ENCODE data around the gene CHAC1. TPM values are rescaled to one million over a fixed set of nuclear protein-coding genes. Genes with fewer than 3 reads are reported as not detected.
A peak's percentile ranks its signal among the peaks of the same experiment; 100 is the strongest.

Gene CHAC1
- total and polyA plus RNA-seq, 2 of the 13 experiments (the other 11 are each of a cell fraction or from before 2014, with no cell fraction given): 0.44 TPM; not detected in 1

DNA sequence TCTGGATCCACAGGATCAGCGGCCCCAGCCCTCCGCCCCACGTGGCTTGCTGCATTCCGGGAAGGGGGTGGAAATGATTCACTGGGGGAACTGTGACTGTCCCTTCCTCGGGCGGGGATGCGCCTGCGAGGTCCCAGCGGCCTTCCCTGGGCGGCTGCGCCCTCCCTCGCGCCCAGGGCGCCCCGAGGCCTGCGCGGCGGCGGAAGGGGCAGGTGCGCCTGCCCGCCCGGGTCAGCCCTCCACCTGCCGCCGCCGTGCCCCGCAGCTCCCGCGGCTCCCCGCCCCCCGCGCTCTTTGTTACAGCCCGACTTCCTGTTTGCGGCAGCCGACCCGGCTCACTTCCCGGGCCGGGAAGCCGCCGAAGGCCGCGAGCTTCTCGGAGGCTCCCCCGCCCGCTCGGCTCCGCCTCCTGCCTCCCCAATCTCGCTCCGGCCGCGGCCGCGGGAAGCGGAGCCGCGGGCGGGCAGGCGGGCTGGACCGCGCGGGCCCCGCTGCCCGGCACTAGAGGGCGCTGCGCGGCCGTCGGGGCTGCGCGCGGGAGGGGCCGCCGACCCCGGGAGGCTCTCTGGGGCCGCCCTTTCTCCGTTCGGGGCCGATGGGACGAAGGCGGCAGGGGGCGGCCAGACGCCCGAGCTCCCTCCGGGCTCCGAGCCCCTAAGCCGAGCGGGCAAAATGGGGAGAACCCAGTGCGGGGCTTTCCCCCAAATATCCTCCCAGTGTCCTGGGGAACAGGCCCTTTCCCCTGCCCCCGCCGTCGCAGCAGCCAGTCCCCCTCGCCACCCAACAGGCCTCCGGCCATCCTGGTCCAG, 11.5 kb upstream of the CHAC1 start (continued):
- TF ChIP-seq, protein P1, sequence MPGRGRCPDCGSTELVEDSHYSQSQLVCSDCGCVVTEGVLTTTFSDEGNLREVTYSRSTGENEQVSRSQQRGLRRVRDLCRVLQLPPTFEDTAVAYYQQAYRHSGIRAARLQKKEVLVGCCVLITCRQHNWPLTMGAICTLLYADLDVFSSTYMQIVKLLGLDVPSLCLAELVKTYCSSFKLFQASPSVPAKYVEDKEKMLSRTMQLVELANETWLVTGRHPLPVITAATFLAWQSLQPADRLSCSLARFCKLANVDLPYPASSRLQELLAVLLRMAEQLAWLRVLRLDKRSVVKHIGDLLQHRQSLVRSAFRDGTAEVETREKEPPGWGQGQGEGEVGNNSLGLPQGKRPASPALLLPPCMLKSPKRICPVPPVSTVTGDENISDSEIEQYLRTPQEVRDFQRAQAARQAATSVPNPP (CRISPR knock-in tag; IDR thresholded peaks at IDR 0.05): 0 out of 2 replicates have a peak, but pooled peaks have one; percentile 17
- TF ChIP-seq, protein P2, sequence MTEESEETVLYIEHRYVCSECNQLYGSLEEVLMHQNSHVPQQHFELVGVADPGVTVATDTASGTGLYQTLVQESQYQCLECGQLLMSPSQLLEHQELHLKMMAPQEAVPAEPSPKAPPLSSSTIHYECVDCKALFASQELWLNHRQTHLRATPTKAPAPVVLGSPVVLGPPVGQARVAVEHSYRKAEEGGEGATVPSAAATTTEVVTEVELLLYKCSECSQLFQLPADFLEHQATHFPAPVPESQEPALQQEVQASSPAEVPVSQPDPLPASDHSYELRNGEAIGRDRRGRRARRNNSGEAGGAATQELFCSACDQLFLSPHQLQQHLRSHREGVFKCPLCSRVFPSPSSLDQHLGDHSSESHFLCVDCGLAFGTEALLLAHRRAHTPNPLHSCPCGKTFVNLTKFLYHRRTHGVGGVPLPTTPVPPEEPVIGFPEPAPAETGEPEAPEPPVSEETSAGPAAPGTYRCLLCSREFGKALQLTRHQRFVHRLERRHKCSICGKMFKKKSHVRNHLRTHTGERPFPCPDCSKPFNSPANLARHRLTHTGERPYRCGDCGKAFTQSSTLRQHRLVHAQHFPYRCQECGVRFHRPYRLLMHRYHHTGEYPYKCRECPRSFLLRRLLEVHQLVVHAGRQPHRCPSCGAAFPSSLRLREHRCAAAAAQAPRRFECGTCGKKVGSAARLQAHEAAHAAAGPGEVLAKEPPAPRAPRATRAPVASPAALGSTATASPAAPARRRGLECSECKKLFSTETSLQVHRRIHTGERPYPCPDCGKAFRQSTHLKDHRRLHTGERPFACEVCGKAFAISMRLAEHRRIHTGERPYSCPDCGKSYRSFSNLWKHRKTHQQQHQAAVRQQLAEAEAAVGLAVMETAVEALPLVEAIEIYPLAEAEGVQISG (CRISPR knock-in tag; IDR thresholded peaks at IDR 0.05): 0 out of 2 replicates have a peak, but pooled peaks have one; percentile 46
- TF ChIP-seq ZBTB1 (CRISPR knock-in tag; IDR thresholded peaks at IDR 0.05; ENCODE audit: borderline replicate concordance) (no peak), ZNF652 (CRISPR knock-in tag; IDR thresholded peaks at IDR 0.05; ENCODE audit: borderline replicate concordance, low read depth) (no peak), ZNF777 (CRISPR knock-in tag; IDR thresholded peaks at IDR 0.05) (peak; percentile 99), ZNF790 (CRISPR knock-in tag; IDR thresholded peaks at IDR 0.05; ENCODE audit: borderline replicate concordance) (peak; percentile 56; the same call in 1 of the 2 replicates), CEBPZ (IDR thresholded peaks at IDR 0.05; ENCODE audit: low read length) (no peak), ATF7-NPFF (CRISPR knock-in tag; IDR thresholded peaks at IDR 0.05; ENCODE audit: low read depth) (peak; percentile 55; the same call in 1 of the 2 replicates), KLF13 (CRISPR knock-in tag; IDR thresholded peaks at IDR 0.05) (no peak), PAX8 (CRISPR knock-in tag; IDR thresholded peaks at IDR 0.05; ENCODE audit: borderline replicate concordance) (0 out of 2 replicates have a peak, but pooled peaks have one; percentile 65), MAZ (IDR thresholded peaks at IDR 0.05; ENCODE audit: borderline replicate concordance, low read depth, low read length) (peak; percentile 15; the same call in 1 of the 2 replicates), MAZ (CRISPR knock-in tag; IDR thresholded peaks at IDR 0.05; ENCODE audit: low read depth) (peak; percentile 65), ZNF543 (CRISPR knock-in tag; IDR thresholded peaks at IDR 0.05) (peak; percentile 22; the same call in 1 of the 2 replicates), ZBED4 (CRISPR knock-in tag; IDR thresholded peaks at IDR 0.05; ENCODE audit: borderline replicate concordance) (peak; percentile 39; the same call in 1 of the 2 replicates), ZNF607 (CRISPR knock-in tag; IDR thresholded peaks at IDR 0.05; ENCODE audit: borderline replicate concordance) (no peak), ZNF343 (CRISPR knock-in tag; IDR thresholded peaks at IDR 0.05) (0 out of 2 replicates have a peak, but pooled peaks have one; percentile 45)
